ENCODE results near the gene LAMTOR4. TPM values are rescaled to one million over a fixed set of nuclear protein-coding genes. Genes with fewer than 3 reads are reported as not detected.

The LAMTOR4 gene
- total RNA-seq, 1 donor from 2014 or later, result 62.7 TPM

DNA sequence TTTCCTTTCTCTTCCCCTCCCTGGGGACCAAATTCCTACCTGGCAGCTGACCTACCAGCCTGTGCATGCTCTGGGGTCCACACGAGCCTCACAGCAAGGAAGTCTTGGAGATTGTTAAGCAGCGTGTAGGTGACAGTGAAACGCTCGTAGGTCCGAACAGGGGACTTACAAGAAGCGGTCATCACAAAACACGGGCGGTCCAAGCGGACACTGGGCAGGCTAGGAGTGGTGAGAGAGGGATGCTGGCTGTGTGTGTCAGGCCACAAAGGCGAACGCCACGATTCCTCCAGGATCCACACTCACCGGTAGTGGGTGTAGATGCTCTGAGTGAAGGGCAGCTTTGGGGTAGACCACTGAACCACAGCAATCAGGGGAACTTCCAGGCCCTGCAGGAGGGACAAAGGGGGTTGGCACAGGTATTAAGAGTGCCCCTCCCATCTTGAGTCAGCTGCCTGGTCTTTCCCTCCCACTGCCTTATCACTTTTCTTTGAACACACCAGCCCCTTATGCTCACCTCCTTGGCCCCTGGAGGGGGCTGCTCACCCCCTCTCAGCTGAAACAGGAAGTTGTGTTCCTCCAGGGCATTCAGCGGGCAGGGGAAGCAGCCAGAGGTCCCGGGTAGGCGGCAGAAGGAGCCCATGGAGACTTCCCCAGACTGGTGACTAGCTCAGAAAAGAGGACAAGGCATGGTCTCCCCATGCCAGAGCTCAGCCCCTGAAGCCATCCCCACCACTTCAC, 7.8 kb downstream of the LAMTOR4 start:
- peaks cover 9% of the 10 kb centered on the region for H3K36me3 ChIP-seq (ENCODE audit: insufficient read depth, low read length)
- no peak for DNase-seq (ENCODE audit: low read depth)
- H3K9me3 Mint-ChIP-seq (ENCODE audit: unreplicated experiment), result no peaks in the 10 kb centered on the region
- no peaks in the 10 kb centered on the region for H3K27me3 Mint-ChIP-seq (ENCODE audit: low read depth, unreplicated experiment)
- TF ChIP-seq EZH2 (IDR thresholded peaks at IDR 0.05; ENCODE audit: insufficient read depth, low read length), result no peak
- TF ChIP-seq CTCF (IDR thresholded peaks at IDR 0.05; ENCODE audit: insufficient read depth, low read depth, low read length), result no peak
- H3K9ac ChIP-seq (ENCODE audit: low read length), result peak overlapping the region; percentile 93
- H3K4me1 Mint-ChIP-seq (ENCODE audit: low read depth, unreplicated experiment), result peaks cover 7% of the 10 kb centered on the region
- no peak for FAIRE-seq
- H3K4me1 ChIP-seq (ENCODE audit: insufficient read depth, low read length), result peaks cover 7% of the 10 kb centered on the region
- H3K79me2 ChIP-seq (ENCODE audit: insufficient read depth, low read length), result peaks cover 35% of the 10 kb centered on the region
- H3K27ac ChIP-seq (ENCODE audit: low read depth, low read length), result no peak overlapping the region
- no peak overlapping the region for H3K27ac Mint-ChIP-seq (ENCODE audit: unreplicated experiment)
- H3K4me3 Mint-ChIP-seq (ENCODE audit: unreplicated experiment), result peak overlapping the region; percentile 50
- H4K20me1 ChIP-seq (ENCODE audit: insufficient read depth, low read length), result peaks cover 47% of the 10 kb centered on the region
- H3K4me2 ChIP-seq (ENCODE audit: low read length), result peak overlapping the region; percentile 92
- no peaks in the 10 kb centered on the region for H3K27me3 ChIP-seq (ENCODE audit: insufficient read depth, low read length)
- H3K9me3 ChIP-seq (ENCODE audit: insufficient read depth, low read depth, low read length), result no peaks in the 10 kb centered on the region
- H2AFZ ChIP-seq (ENCODE audit: low read depth, low read length), result no peak overlapping the region
- peaks cover 10% of the 10 kb centered on the region for H3K36me3 Mint-ChIP-seq (ENCODE audit: low read depth, unreplicated experiment)
- H3K4me3 ChIP-seq (ENCODE audit: insufficient read depth, low read depth, low read length), result peak overlapping the region; percentile 77

GRCh38 chr7:100157069-100157333, 8.3 kb downstream of the LAMTOR4 start:
- H3K4me1 ChIP-seq (ENCODE audit: insufficient read depth, low read length), result peaks cover 7% of the 10 kb centered on the region
- DNase-seq (ENCODE audit: low read depth) (no peak), FAIRE-seq (no peak)
- no peak overlapping the region for H3K27ac ChIP-seq (ENCODE audit: low read depth, low read length)
- H3K27me3 ChIP-seq (ENCODE audit: insufficient read depth, low read length), result no peaks in the 10 kb centered on the region
- H3K9me3 Mint-ChIP-seq (ENCODE audit: unreplicated experiment), result no peaks in the 10 kb centered on the region
- peaks cover 47% of the 10 kb centered on the region for H4K20me1 ChIP-seq (ENCODE audit: insufficient read depth, low read length)
- peaks cover 9% of the 10 kb centered on the region for H3K36me3 ChIP-seq (ENCODE audit: insufficient read depth, low read length)
- TF ChIP-seq EZH2 (IDR thresholded peaks at IDR 0.05; ENCODE audit: insufficient read depth, low read length) (no peak), CTCF (IDR thresholded peaks at IDR 0.05; ENCODE audit: insufficient read depth, low read depth, low read length) (no peak)
- peaks cover 2% of the 10 kb centered on the region for H3K27me3 Mint-ChIP-seq (ENCODE audit: low read depth, unreplicated experiment)
- H3K4me1 Mint-ChIP-seq (ENCODE audit: low read depth, unreplicated experiment), result peaks cover 7% of the 10 kb centered on the region
- peaks cover 35% of the 10 kb centered on the region for H3K79me2 ChIP-seq (ENCODE audit: insufficient read depth, low read length)
- H3K4me3 ChIP-seq (ENCODE audit: insufficient read depth, low read depth, low read length), result peak overlapping the region; percentile 77
- peaks cover 10% of the 10 kb centered on the region for H3K36me3 Mint-ChIP-seq (ENCODE audit: low read depth, unreplicated experiment)
- H3K4me2 ChIP-seq (ENCODE audit: low read length), result peak overlapping the region; percentile 92
- H3K4me3 Mint-ChIP-seq (ENCODE audit: unreplicated experiment), result peak overlapping the region; percentile 84
- peak overlapping the region; percentile 50 for H3K27ac Mint-ChIP-seq (ENCODE audit: unreplicated experiment)
- H3K9me3 ChIP-seq (ENCODE audit: insufficient read depth, low read depth, low read length), result no peaks in the 10 kb centered on the region
- peak overlapping the region; percentile 93 for H3K9ac ChIP-seq (ENCODE audit: low read length)
- H2AFZ ChIP-seq (ENCODE audit: low read depth, low read length), result no peak overlapping the region
